OCI-LY7 (cell line): ENCODE measurements around the gene PRSS56.

ENCODE experiments used
- EZH2phosphoT487 ChIP-seq: fragments of 200-600 bp; sonication (generic); IDR thresholded peaks from 2 replicates; pipeline ENCODE4 v1.6.1; 2018; ENCODE audit warnings: low read depth, borderline replicate concordance, mild to moderate bottlenecking, mixed run types, antibody characterized with exemption, low read length, moderate library complexity, mixed read lengths
- TF ChIP-seq, protein P1 (sequence below): fragments of 200-600 bp; sonication (generic); conservative IDR thresholded peaks from 2 replicates; pipeline ENCODE4 v1.5.1; 2014; ENCODE audit warnings: mild to moderate bottlenecking, antibody characterized with exemption, low read length, moderate library complexity, mixed read lengths

DNA sequence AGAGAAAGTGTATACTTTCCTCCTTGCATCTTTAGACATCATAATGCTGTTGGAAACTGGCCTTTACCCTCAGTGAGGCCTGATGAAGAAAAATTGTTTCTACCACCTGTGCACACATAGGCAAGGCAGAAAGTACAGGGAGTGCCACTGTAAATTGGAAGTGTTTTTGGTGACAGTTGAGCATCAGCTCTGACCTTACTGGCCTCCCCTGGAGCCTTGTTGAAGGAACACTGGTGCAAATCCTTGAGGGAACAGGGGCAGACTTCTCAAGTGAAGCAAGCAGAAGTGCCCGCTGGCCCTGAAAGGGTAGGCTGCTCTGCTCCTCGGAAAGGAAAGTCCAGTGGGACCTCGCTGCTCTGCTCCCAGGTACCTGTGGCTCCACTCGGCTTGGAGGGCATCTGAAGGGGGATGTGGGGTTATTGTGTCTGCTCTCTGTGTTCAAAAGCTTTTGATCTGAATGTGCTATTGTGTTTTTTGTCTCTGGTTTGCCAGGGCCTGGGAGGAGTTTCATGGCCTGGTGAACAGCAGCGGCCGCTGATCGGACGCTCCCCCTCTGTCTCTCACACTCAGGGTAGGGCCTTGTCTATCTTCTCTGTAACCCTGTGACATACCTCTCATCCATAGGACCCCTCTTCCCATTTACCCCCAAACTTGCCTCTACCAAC, 53.7 kb downstream of the PRSS56 start:
- TF ChIP-seq, protein P1, sequence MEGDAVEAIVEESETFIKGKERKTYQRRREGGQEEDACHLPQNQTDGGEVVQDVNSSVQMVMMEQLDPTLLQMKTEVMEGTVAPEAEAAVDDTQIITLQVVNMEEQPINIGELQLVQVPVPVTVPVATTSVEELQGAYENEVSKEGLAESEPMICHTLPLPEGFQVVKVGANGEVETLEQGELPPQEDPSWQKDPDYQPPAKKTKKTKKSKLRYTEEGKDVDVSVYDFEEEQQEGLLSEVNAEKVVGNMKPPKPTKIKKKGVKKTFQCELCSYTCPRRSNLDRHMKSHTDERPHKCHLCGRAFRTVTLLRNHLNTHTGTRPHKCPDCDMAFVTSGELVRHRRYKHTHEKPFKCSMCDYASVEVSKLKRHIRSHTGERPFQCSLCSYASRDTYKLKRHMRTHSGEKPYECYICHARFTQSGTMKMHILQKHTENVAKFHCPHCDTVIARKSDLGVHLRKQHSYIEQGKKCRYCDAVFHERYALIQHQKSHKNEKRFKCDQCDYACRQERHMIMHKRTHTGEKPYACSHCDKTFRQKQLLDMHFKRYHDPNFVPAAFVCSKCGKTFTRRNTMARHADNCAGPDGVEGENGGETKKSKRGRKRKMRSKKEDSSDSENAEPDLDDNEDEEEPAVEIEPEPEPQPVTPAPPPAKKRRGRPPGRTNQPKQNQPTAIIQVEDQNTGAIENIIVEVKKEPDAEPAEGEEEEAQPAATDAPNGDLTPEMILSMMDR = no peak
- no peak for TF ChIP-seq EZH2phosphoT487
